ENCODE results near the gene CCL28.
"Not testable (repeated sequence)": the region's sequence is repeated elsewhere in the genome, so short reads cannot be mapped to it uniquely, and the experiment has no call there.

CCL28 gene, protein sequence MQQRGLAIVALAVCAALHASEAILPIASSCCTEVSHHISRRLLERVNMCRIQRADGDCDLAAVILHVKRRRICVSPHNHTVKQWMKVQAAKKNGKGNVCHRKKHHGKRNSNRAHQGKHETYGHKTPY

DNA sequence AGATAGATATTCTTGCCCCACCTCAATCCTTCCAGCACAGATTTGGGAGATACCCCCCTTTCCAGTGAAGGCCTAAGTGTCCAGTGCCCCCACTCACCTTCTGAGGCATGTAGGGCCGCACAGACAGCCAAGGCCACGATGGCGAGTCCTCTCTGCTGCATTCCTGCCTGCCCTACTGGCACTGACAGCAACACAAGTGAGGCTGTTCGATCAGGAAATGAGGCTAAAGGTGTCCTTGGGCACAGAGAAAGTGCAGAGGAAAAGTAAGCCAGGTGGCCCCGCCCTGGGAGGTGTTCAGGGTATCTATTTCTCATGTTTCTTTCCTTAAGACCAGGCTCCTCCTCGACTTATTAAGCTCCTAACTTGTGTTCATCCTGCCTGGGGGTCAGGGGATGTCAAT lies at the start of gene CCL28:
TSS of gene CCL28 (minus strand) at position 236 of the 400 bp plus-strand sequence. CDS start at position 161, 75 bp downstream.
- no peak for DNase-seq (ENCODE audit: low read depth in 2 of 2)

- DNase-seq (ENCODE audit: low read depth in 2 of 2): no peak
These were observed 48.9 kb upstream of the CCL28 start for GRCh38 chr5:43461066-43461465.

DNA sequence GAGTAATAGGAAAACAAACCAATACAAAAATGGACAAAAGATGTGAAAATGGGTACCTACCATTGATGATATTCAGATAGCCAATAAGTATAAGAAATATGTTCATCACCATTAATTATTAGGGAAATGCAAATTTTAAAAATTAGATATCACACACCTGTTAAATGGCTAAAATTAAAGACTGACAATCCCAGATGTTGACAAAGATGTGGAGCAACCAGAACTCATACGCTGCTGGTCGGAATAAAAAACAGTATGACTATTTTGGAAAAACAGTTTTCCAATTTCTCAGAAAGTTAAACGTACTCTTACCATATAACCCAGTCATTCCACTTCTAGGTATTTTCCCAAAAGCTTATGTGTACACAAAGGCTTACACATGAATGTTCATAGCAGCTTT lies 44.4 kb upstream of the CCL28 start:
- DNase-seq (ENCODE audit: low read depth in 2 of 2): no peak

GRCh38 chr5:43441575-43441974 lies 29.4 kb upstream of the CCL28 start:
- DNase-seq (ENCODE audit: low read depth in 2 of 2): not testable (repeated sequence)

- DNase-seq (ENCODE audit: low read depth in 2 of 2): no peak
These were observed 25.0 kb upstream of the CCL28 start for GRCh38 chr5:43437062-43437660.

DNA sequence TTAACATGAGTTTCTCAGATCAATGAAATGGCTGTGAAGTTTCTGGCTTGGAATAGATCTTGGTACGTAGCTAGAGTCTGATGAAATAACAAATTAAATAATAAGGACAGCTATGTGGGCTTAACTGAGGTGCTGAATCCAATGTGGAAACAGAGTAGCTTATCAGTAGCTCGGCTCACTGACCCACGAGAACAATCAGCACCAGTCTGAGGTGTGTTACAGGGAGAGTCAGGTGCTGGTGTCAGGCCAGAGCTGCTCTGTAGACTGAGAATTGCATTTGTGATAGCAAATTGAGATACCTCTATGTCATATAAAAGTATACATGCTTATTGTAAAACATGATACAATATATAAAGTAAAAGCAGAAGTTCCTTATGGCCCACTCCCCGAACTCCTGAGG lies 21.2 kb upstream of the CCL28 start:
- DNase-seq (ENCODE audit: low read depth in 2 of 2): no peak

DNA sequence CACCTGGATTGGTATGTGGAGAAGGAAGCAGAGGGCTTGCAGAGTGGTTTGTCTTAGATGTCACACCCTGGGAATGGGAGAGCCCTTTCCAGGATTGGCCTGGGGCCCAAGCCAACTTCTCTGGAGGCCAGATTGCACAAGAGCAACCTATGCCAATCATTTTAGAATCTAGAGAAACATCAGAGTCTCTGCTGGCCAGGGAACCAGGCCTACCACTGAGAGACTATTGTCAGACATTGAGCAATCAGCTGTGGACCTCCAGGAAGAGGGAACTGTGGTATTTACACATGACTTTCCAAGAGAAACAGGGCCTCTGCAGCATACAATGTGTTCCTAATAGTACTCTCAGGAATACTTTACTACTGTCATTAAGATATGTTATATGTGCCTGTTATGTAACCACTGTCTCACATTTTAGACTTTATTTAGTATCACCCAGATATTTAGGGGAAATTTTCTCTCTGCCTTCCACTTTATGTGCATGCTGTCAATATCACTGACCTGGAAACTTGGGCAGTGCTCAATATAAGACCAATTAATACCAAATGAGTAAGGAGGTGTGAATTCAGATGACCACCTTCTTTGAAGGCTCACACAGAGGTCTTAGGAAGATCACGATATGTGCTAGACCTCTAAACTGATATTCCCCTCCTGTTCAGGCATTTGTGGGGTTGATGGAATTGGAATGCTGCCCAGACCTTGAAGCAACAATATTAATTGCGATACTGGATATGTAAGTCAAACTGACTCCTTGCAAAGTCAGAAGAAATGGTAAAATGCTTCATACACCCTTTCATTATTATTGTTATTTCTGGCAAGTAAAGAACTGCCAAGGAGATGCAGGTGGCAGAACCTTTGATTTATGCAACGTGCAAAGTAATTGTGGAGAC lies 20.5 kb upstream of the CCL28 start:
- no peak for DNase-seq (ENCODE audit: low read depth in 2 of 2)

- no peak for DNase-seq (ENCODE audit: low read depth in 2 of 2)
These were observed 17.5 kb upstream of the CCL28 start for GRCh38 chr5:43429706-43430105.

DNA sequence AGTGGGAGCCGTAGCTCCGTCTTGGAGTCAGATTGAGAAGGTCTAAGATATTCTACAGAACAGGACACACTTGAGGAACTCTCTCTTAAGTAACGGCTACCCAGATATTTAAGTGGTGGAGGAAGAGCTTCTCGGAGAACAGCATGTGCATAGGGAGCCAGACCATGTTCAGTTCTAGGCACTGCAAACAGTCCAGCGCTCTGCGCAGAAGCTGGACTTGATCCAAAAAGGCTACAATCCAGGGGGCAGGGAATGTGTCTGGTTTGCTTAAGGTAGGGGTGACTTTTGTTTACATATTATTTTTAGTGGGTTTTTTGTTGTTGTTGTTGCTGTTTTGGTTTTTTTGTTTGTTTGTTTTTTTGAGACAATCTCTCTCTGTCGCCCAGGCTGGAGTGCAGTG lies 16.8 kb upstream of the CCL28 start:
- DNase-seq (ENCODE audit: low read depth in 2 of 2): no peak

GRCh38 chr5:43427306-43427705 lies 15.1 kb upstream of the CCL28 start:
- no peak for DNase-seq (ENCODE audit: low read depth in 2 of 2)

DNA sequence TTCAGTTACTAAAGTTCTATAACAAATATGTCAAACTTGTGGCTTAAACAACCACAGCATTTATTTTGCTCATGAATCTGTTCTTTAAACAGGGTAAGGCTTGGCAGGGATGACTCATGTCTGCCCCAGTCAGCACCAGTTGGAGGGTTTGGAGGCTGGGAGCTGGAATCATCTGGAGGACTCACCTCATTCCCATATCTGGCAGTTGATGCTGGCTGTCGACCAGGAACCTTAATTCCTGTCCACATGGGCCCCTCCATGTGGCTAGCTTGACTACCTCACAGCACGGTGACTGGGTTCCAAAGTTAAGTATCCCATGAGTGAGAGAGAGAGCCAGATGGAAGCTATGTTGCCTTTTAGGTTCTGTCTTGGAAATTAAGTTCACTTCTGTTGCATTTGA lies 13.8 kb upstream of the CCL28 start:
- DNase-seq (ENCODE audit: low read depth in 2 of 2): no peak

DNA sequence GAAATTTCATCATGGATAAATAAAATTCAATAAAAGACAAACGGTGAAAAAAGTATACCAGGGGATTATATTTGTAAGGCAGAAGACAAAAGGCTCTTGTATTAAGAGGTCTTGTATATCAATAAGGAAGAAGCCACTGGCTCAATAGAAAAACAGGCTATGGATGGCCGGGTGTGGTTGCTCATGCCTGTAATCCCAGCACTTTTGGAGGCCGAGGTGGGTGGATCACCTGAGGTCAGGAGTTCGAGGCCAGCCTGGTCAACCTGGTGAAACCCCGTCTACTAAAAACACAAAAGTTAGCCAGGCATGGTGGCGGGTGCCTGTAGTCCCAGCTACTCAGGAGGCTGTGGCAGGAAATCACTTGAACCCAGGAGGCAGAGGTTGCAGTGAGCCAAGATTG lies 10.9 kb upstream of the CCL28 start:
- DNase-seq (ENCODE audit: low read depth in 2 of 2): not testable (repeated sequence)

DNA sequence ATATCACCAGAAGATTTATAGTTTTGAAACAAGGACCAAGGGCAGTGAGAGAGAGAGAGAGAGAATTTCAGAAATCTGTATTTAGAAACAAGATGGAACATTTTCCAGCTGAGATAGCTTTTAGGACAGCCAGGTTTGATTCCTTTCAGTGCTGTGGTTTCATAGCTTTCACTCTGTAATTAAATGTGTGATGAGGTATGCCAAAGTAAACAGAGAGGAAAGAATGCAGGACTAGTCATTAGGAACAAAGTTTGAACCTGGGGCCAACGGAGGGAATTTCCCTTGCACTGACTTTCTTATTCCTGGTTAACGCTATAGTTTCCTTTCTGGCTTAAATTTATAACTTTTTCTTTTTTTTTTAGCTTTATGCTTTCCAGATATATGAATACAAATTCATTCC lies 10.0 kb upstream of the CCL28 start:
- DNase-seq (ENCODE audit: low read depth in 2 of 2): no peak

DNA sequence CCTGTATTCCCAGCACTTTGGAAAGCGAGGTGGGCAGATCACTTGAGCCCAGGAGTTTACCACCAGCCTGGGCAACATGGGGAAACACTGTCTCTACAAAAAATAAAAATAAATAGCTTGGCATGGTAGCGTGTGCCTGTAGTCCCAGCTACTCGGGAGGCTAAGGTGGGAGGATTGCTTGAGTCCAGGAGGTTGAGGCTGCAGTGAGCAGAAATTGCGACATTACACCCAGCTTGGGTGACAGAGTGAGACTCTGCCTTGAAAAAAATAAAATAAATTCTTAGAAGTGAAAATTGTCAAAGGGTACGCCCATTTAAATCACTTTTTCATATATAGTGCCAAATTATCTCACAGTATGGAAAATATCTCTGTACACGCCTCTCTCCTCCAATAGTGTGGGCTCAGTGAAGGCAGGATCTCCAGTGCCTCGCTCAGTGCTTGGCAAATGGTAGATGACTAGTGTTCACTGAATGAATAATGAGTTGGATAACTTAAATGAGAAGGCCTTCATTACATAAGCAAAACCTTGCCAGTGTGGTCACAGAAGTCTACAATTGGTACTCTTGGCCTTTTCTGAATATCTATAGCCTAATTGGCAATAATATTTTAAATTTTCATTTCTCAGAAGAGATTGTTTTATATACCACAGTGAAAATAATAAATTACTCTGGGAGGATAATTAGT lies 9.4 kb upstream of the CCL28 start:
- no peak for DNase-seq (ENCODE audit: low read depth in 2 of 2)

GRCh38 chr5:43420241-43420640 lies 8.1 kb upstream of the CCL28 start:
- no peak for DNase-seq (ENCODE audit: low read depth in 2 of 2)

DNA sequence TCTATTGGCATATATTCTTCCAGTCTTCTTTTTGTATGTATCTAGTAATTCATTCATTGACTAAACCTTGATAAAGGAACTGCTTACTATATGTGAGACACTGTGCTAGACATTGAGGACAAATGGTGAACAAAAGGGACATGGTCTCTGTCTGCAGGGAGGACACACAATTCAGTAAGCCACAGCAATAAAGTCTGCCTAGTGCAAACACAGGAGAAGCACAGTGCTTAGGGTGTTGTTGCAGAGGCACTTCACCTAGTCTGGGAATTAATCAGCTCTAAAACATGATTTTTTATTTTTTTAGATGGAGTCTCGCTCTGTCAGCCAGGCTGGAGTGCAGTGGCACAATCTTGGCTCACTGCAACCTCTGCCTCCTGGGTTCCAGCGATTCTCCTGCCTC lies 6.4 kb upstream of the CCL28 start:
- DNase-seq (ENCODE audit: low read depth in 2 of 2): no peak

DNA sequence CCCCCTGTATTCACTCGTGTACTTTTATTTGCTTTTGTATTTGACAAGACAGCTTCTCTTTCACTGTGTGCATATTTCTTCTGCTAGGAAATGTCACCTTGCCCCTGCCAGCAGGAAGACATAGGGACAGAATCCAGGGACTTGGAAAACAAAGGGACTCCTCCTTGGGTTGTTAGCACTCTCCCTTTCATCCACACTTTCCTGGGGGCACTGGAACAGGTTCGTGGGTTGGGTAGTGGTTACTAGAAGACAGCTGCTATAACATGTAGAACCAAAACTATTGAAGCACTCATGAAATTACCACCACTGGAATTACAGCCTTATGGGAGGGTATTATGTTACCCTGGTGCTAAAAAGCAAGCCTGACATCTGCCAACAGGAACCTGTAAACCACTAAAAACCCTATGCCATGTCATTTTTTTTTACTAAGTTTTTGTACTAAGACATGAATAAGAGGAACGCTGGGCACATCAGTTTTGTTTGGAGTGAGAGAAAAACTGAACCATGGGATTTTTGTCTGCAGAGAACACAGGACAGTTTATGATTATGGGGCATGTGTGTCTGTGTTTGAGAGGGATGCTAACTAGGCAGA lies 4.7 kb upstream of the CCL28 start:
- no peak for DNase-seq (ENCODE audit: low read depth in 2 of 2)

DNA sequence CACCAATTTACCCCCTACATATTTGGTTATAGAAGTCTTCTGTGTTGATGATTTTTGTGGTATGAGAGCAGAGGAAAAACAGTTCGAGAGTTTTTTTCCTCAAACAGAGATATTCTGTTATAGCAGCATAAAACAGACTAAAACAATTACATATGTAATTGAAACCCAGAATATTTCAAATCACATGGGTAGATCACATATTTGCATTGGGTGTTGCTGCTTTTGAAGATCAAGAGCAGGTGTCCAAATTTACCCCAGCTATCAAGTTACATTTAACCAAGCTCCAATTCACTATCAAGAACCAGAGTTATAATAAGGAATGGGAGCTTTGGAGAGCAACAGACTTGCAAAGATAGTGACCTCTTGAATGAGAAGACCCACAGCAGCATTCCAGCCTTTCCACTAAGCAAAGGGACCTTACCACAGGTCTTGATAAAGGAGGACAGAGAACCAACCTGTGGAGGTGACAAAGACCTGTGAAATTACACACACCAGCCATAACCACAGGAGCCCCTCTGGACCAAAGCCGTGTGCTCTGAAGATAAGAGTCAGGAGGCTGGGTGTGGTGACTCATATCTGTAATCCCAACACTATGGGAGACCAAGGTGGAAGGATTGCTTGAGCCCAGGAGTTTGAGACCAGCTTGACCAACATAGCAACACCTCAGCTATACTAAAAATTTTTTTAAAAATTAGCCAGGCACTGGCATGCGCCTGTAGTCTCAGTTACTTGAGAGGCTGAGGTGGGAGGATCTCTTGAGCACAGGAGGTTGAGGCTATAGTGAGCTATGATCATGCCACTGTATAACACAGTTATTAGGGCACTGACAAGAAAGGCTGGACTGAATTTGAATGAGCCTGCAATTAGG lies 4.0 kb upstream of the CCL28 start:
- DNase-seq (ENCODE audit: low read depth in 2 of 2): no peak

DNA sequence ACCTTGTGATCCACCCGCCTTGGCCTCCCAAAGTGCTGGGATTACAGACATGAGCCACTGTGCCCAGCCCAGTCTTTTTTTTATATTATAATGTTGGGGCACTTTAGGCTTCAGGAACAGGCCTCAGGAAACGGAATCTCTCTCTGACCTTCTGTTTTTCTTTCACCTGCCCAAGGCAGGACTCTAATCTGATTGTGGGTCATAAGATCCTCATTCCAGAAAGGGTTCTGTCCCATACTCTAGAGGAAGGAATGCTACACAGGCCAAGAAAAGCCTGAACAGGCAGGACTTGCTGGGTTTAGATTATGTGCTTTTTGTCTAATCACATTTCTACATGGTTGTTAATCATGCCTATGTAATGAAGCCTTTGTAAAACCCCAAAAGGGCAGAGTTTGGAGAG lies 1.8 kb upstream of the CCL28 start:
- no peak for DNase-seq (ENCODE audit: low read depth in 2 of 2)

GRCh38 chr5:43412644-43413043 lies 453 bp upstream of the CCL28 start:
- DNase-seq (ENCODE audit: low read depth in 2 of 2): no peak

GRCh38 chr5:43411495-43411894 lies 696 bp downstream of the CCL28 start:
- no peak for DNase-seq (ENCODE audit: low read depth in 2 of 2)

Measured in stimulated activated CD8-positive, alpha-beta memory T cell treated with anti-CD3 and anti-CD28 coated beads, Interleukin-7, amount 100 ng/mL, for 1 hour (primary cell).